ENCODE data around the gene GTF2IRD2.
"Not testable (repeated sequence)": the region's sequence is repeated elsewhere in the genome, so short reads cannot be mapped to it uniquely, and the experiment has no call there.

GTF2IRD2 gene

DNA sequence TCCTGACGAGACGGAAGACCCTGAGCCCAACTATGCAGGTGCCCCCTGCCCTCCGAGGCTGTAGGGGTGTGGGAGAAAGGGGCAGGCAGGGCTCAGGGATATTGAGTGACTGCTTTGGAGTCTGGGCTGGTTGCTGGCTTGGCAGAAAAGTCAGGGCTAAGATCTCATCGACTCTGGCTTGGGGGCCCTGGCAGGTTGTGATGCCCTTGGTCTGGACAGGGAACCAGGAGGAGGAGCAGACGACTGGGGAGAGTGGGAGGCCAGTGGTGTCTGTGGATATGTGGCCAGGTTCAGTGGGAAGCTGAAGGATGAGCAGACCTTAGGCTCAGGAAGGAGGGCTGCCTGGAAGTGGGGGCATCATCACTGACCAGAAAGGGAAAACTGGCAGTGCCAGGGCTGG is 67.8 kb downstream of the GTF2IRD2 start:
- not testable (repeated sequence) for DNase-seq

DNA sequence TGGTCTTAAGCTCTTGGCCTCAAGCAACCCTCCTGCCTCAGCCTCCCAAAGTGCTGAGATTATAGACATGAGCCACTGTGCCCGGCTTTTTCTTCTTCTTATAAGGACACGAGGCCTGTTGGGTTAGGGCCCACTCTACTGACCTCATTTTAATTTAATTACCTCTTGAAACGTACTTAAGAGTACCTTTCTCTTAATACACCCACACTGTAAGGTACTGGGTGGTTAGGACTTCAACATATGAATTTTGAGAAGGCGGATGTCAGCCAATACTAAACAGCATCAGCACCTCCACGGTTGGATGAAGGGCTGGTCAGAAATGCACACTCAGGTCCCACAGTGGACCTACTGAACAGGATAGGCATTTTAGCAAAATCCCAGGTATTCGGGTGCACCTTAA is 69.7 kb downstream of the GTF2IRD2 start:
- not testable (repeated sequence) for DNase-seq

DNA sequence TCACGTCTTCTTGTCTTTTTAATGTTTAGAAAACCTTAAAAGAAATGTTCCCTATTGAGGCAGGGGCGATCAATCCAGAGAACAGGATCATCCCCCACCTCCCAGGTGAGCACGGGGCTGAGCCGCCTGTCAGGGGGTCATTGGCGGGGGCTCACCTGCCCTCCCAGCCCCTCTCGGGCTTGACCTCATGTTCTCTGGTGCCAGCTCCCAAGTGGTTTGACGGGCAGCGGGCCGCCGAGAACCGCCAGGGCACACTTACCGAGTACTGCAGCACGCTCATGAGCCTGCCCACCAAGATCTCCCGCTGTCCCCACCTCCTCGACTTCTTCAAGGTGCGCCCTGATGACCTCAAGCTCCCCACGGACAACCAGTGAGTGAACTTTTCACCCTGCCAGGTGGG is 72.4 kb downstream of the GTF2IRD2 start:
- not testable (repeated sequence) for DNase-seq

- DNase-seq, result not testable (repeated sequence)
These were observed 76.3 kb downstream of the GTF2IRD2 start for GRCh38 chr7:74775111-74775510.

GRCh38 chr7:74773760-74774750 is 77.3 kb downstream of the GTF2IRD2 start, which contains the start of gene NCF1:
TSS of gene NCF1 (plus strand) at chr7:74774011. CDS start at chr7:74774032, 21 bp downstream.
- not testable (repeated sequence) for DNase-seq

GRCh38 chr7:74772093-74772492 is 79.3 kb downstream of the GTF2IRD2 start:
- not testable (repeated sequence) for DNase-seq

- not testable (repeated sequence) for DNase-seq
These were observed 81.3 kb downstream of the GTF2IRD2 start for GRCh38 chr7:74770062-74770461.

GRCh38 chr7:74766991-74767390 is 84.4 kb downstream of the GTF2IRD2 start:
- not testable (repeated sequence) for DNase-seq

DNA sequence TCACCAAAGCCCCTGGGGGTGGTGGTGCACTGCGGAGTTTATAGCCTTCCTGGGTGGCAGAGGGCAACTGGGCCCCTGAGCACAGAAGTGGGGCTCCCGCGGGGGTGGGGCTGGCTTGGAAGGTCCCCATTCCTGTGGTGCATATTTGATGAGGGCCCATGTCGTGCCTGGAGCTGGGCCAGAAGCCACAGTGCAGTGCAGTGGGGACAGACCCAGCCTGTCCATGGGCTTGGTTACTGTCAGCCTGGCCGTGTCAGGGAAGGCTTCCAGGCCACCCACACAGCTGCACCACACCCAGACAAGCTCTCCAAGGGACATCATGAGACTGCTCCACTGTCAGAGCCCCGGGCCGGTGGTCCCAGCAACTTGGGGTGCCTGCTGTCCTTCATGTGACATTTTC is 84.9 kb downstream of the GTF2IRD2 start:
- not testable (repeated sequence) for DNase-seq

DNA sequence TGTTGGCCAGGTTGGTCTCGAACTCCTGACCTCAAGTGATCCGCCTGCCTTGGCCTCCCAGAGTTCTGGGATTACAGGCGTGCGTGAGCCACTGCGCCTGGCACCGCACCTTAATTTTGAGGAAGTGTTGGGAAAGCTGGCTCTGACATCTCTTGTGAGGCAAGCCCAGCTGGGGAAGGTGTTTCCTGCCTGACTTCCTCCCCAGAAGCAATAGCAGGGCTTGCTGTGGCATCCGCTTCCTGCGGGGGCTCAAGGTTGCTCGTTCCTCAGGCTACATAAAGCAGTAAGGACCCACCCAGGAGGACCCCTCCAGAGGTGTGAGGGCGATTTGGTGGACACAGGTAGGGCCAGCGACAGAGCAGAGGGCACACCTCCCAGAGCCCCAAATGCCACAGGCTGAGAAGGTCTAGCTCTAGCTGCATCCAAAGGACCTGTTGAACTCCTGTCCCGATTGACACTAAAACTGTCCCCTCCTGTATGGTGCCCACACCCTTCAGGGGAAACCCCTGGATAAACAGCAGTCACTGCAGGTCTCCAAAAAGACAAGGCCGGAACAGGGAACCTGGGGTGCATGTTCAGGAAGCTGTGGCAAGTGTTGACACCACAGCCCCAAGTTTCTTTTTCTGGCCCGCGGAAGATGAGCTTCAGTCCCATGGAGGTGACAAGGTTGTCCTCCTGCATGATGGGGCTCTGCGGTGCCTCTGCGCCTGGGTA is 86.0 kb downstream of the GTF2IRD2 start:
- DNase-seq, result not testable (repeated sequence)

- DNase-seq, result not testable (repeated sequence)
These were observed 92.4 kb downstream of the GTF2IRD2 start for GRCh38 chr7:74758982-74759381.

DNA sequence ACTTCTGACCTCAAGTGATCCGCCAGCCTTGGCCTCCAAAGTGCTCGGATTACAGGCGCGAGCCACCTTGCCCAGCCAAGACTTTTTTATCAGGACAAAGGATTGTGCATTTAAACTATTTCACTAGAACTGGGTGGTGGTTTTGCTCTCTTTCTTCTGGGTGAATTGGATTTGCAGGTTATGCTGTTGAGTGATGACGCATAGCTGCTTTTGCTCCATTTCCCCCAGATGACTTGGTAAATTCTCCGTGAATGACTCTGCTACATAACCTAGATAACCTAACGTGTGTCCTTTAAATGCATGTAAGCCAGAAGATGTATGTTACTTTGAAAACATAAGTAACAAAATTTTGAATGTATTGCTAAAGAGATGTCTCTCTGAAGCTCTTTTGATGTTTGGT is 93.1 kb downstream of the GTF2IRD2 start:
- DNase-seq, result not testable (repeated sequence)

DNA sequence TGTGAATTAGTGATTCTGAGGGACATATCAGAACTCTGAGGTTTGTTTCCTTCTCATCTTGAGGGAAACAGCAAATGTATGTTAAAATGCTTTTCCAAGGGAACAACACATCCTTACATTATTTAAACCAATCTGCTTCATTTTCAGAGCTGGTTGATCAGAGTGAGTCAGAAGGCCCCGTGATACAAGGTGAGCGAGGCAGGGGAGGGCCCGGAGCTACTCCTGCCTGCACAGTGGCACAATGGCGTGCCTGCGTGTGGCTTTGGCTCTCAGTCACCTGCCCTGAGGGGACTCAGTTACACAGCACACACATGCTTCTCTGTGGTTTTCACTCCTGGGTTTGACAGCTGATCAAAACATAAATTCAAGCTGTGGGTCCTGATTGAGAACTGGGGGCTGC is 94.7 kb downstream of the GTF2IRD2 start:
- not testable (repeated sequence) for DNase-seq

DNA sequence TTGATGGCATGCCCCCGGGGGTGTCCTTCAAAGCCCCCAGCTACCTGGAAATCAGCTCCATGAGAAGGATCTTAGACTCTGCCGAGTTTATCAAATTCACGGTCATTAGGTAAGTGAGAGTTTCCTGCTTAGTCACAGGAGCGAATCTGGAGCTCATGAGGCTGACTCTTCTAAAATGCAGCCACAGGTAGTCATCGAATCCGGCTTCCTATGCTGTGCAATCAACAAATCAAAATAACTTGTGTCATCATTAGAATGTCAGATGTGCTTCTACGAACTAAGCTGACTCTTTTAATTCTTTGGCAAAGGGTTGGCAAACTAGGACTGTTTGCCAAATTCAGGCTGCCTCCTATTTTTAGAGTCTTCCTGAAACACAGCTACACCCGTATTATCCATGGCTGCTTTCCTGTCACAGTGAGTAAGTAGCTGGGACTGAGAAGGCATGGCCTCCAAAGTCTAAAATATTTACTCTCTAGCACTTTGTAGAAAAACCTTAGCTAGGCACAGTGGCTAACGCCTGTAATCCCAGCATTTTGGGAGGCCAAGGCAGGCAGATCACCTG is 97.4 kb downstream of the GTF2IRD2 start:
- not testable (repeated sequence) for DNase-seq

Data from effector CD4-positive, alpha-beta T cell (primary cell).